ENCODE measurements around the gene C13orf42.
A peak's percentile ranks its signal among the peaks of the same experiment; 100 is the strongest.

The C13orf42 gene
- total RNA-seq, result 0 to 0.10 (median 0) reads per million in 4 experiments

GRCh38 chr13:51111174-51111573 lies at the start of gene C13orf42:
C13orf42 (minus strand) TSS chr13:51111274; CDS start chr13:51111209, 65 bp downstream.
- DNase-seq, result no peak

GRCh38 chr13:51158880-51159518 lies 47.9 kb upstream of the C13orf42 start:
- DNase-seq, result no peak

- no peak for DNase-seq
Measured at GRCh38 chr13:51158365-51158764, 47.3 kb upstream of the C13orf42 start.

GRCh38 chr13:51156648-51157047 lies 45.6 kb upstream of the C13orf42 start:
- no peak for DNase-seq

GRCh38 chr13:51155776-51156515 lies 44.9 kb upstream of the C13orf42 start:
- DNase-seq, result no peak

- no peak for DNase-seq
Measured at GRCh38 chr13:51155161-51155560, 44.1 kb upstream of the C13orf42 start.

GRCh38 chr13:51154029-51154555 lies 43.0 kb upstream of the C13orf42 start:
- no peak for DNase-seq

GRCh38 chr13:51153527-51153926 lies 42.5 kb upstream of the C13orf42 start:
- no peak for DNase-seq

- no peak for DNase-seq
Measured at GRCh38 chr13:51152701-51153100, 41.6 kb upstream of the C13orf42 start.

- DNase-seq, result no peak
Measured at GRCh38 chr13:51151463-51151862, 40.4 kb upstream of the C13orf42 start.

GRCh38 chr13:51148952-51149573 lies 38.0 kb upstream of the C13orf42 start:
- no peak for DNase-seq

- DNase-seq, result no peak
Measured at GRCh38 chr13:51148223-51148951, 37.3 kb upstream of the C13orf42 start.

- no peak for DNase-seq
Measured at GRCh38 chr13:51147732-51148131, 36.7 kb upstream of the C13orf42 start.

- DNase-seq, result no peak
Measured at GRCh38 chr13:51146667-51147066, 35.6 kb upstream of the C13orf42 start.

GRCh38 chr13:51137250-51137649 lies 26.2 kb upstream of the C13orf42 start:
- no peak for DNase-seq

- DNase-seq, result no peak
Measured at GRCh38 chr13:51136276-51136980, 25.4 kb upstream of the C13orf42 start.

GRCh38 chr13:51134763-51135365 lies 23.8 kb upstream of the C13orf42 start:
- DNase-seq, result no peak

GRCh38 chr13:51130348-51130747 lies 19.3 kb upstream of the C13orf42 start:
- no peak for DNase-seq

GRCh38 chr13:51125495-51126226 lies 14.6 kb upstream of the C13orf42 start:
- peak; percentile 3 for DNase-seq

GRCh38 chr13:51122868-51123566 lies 11.9 kb upstream of the C13orf42 start:
- no peak for DNase-seq

All from effector CD8-positive, alpha-beta T cell (primary cell).